NCI-H82 (cell line): ENCODE data around the gene XK.
"Not testable (repeated sequence)": the region's sequence is repeated elsewhere in the genome, so short reads cannot be mapped to it uniquely, and the experiment has no call there.

Source experiments
- DNase-seq: peaks from one replicate; lab custom pipeline; 2025; lab: John Stamatoyannopoulos, UW

XK gene, protein sequence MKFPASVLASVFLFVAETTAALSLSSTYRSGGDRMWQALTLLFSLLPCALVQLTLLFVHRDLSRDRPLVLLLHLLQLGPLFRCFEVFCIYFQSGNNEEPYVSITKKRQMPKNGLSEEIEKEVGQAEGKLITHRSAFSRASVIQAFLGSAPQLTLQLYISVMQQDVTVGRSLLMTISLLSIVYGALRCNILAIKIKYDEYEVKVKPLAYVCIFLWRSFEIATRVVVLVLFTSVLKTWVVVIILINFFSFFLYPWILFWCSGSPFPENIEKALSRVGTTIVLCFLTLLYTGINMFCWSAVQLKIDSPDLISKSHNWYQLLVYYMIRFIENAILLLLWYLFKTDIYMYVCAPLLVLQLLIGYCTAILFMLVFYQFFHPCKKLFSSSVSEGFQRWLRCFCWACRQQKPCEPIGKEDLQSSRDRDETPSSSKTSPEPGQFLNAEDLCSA

GRCh38 chrX:37685381-37686359, at the start of gene XK:
Gene XK, plus strand, starts transcription at chrX:37685791. Its CDS starts 171 bp downstream, at chrX:37685962.
- DNase-seq = peak; percentile 46

- DNase-seq = no peak
Measured at GRCh38 chrX:37638047-37638446, 47.5 kb upstream of the XK start.

- DNase-seq = peak; percentile 0
Measured at GRCh38 chrX:37640142-37640541, 45.4 kb upstream of the XK start.

DNA sequence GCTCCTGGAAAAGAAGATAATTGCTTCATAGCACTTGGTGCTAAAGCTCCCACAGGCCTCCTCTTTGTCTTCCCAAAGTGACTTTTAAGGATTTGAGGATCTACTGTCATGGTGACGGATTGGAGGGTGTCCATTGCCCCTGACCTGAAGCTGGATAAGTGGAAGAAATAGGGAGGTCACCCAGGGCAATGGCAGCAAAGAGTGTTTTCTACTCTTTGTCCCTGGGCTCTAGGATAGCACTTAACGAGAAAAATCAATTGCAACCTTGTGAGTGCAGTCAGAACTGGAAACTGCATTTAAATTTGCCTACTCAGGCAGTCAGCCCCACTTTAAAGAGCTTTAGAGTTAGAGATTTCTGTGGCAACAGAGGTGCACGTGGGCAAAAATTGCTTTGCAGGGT, 43.7 kb upstream of the XK start:
- no peak for DNase-seq

- DNase-seq = no peak
Measured at GRCh38 chrX:37644381-37645305, 40.9 kb upstream of the XK start.

DNA sequence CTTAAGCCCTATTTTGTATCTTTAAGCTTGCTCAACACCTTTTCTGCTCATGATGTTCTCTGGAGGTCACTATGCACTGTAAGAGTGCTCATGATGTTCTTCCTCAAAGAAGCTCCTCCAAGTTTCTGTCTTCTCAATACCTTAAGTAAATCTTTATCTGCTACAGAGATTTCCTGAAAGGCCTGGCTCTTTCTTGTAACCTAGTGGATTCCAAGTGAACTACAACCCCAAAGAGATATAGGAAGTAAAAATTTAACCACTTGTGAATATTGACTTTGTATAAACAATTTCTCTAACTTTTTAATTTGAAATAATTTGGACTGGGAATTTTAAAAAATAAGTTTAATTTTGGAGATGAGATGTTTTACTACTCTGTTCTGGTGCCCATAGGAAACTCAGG, 39.3 kb upstream of the XK start:
- DNase-seq = no peak

DNA sequence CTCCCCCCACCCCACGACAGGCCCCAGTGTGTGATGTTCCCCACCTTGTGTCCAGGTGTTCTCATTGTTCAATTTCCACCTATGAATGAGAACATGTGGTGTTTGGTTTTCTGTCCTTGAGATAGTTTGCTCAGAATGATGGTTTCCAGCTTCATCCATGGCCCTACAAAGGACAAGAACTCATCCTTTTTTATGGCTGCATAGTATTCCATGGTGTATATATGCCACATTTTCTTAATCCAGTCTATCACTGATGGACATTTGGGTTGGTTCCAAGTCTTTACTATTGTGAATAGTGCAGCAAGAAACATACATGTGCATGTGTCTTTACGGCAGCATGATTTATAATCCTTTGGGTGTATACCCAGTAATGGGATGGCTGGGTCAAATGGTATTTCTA, 34.7 kb upstream of the XK start:
- not testable (repeated sequence) for DNase-seq

DNA sequence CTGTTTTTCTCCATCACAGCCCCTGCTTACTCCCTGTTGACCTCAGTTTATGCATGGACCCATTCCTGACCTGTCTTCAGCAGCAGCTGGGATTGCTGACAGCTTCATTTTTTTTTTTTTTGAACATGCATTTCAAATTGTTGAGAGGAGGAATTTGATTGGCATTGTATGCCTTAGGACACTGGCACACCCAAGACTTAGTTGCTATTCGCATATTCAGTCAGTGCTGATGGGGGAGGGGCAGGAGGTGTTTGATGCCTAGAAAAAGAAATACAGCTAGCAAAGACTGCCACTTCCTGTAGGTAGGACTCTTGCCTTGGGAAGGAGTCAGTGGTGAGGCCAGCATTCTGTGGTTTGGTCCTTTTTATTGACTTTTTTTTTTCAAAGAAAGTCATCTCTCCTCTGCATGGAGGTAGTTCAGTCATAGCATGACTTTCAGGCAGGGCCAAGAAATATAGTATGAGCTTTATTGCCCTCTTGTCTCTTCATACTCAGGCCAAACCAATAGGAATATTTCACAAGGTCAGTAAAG, 33.6 kb upstream of the XK start:
- DNase-seq = no peak

DNA sequence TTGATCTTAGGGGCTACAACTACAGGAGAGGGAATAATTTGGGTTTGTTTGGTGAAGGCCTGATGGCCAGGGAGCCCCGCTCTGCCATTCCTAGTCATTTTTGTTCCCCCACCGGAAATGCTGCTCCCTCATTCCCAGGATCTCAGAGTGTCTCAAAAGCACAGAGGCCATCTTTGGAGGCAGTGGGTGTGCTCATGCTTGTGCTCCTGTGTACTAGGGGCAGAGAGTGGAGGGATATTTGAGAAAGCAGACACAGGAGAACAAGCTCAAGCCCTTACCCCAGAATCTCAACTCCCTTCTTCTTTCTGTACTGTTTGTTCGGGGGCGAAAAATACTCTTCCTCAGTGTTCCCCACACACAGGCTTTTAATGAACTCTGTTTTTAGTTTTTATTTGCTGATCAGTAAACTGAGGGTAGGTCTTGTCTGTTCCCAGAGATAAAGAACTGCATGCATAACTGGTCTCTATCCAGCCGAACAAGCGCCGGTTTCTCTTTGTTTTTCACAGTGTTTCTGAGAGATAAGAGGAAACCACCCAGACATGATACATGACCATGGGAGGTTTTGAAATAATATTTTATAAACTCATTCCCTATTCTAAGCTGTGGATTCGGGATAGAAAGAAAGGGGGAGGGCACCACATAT, 32.9 kb upstream of the XK start:
- DNase-seq = no peak

- no peak for DNase-seq
Measured at GRCh38 chrX:37653397-37654085, 32.0 kb upstream of the XK start.

DNA sequence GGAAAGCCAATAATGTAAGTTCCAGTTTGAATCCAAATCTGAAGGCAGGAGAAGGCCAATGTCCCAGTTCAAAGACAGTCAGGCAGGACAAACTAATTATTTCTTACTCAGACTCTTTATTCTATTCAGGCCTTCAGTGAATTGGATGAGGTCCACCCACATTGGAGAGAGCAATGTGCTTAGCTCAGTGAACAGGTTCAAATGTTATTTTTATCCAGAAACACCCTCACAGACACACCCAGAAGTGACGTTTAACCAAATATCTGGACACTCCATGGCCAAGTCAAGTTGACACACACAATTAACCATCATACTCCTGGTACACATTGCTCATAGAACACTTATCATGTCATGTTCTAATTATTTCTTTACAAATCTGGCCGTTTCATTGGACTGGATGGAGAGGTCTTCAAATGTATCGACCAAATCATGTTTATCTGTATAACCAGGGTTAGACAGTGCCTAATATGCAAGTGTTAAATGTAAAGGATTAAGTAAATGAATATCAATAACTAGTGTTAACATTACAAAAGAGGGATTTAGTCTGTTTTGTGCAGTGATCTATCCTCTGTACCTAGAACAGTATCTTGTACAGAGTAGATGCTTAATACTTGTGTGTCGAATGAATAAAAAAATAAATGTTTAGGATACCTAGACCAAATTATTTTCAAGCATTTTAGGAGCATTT, 27.1 kb upstream of the XK start:
- DNase-seq = no peak

GRCh38 chrX:37659047-37659446, 26.5 kb upstream of the XK start:
- DNase-seq = no peak

GRCh38 chrX:37662181-37662580, 23.4 kb upstream of the XK start:
- DNase-seq = no peak

- no peak for DNase-seq
Measured at GRCh38 chrX:37666516-37666915, 19.1 kb upstream of the XK start.

- DNase-seq = no peak
Measured at GRCh38 chrX:37667141-37667540, 18.4 kb upstream of the XK start.

DNA sequence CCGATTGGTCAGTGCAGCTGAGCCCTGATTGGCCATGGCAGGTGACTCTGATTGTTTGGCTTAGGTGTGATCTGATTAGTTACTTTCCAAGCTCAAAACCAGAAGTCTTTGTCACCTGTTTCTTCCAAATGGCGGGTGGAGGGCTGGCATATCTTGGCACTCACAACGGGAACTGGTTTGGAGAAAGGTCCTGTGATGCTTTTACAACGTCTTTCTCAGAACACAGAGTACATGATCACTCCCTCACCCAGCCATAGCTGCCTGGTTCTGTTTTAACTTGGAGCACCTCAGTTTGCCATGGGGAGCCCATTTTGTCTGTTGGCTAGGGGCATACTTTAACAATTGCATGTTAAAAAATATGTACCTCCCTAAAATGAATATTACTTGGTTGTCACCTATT, 13.0 kb upstream of the XK start:
- DNase-seq = no peak

- no peak for DNase-seq
Measured at GRCh38 chrX:37676811-37677210, 8.8 kb upstream of the XK start.

- no peak for DNase-seq
Measured at GRCh38 chrX:37677243-37677642, 8.3 kb upstream of the XK start.

DNA sequence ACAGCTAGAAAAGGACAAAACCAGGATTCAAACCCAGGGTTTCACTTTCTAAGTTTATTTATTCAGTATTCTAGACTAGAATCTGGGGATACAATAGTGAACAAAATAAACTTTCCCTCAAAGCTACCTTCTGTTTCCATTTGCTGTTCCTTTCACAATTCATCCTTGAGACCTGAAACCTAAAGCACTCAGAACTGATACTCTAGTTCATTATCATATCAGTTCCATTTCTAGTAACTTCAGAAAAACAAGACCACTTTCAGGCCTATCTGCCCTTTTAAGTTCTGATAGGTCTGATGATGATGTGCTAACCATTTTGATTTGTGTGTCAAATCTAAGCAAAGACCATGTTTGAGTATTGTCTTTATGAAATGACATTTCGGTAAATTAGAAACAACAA, 7.8 kb upstream of the XK start:
- no peak for DNase-seq

DNA sequence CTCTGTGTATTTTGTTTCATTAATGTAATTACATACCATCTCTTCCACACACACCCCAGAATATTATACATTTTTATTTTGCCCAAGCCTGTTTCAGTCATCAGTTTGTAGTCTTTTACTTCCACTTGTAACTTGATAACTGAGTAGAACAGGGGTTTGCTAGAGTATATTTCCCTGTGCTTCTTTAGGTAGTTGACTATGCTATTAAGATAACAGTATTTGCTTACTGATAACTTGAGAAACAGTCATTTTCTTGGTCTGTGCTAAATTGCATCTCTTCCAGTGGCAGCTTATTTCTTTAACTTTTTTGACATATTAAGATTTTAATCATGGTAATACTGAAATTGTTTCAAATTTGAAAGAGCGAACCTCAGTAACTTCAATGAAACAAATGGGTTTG, 7.0 kb upstream of the XK start:
- DNase-seq = no peak
